H1 (cell line): Measurements from ENCODE around the gene PSMD12. TPM values are rescaled to one million over a fixed set of nuclear protein-coding genes. Genes with fewer than 3 reads are reported as not detected.

Experiments used
- CTCF ChIA-PET: fragments of 300-600 bp; sonication (Branson Sonifier 250); formaldehyde crosslinking; loops from one replicate; lab custom pipeline; 2021; ENCODE audit not compliant: partially characterized antibody; lab: Charles Lee
- POLR2A ChIA-PET: fragments of 300-600 bp; sonication (Branson Sonifier 250); formaldehyde crosslinking; loops from one replicate; lab custom pipeline; 2021; ENCODE audit warnings: inconsistent platforms; ENCODE audit not compliant: partially characterized antibody; lab: Charles Lee
- DNase-seq, 2 experiments: peaks; one replicate each; pipeline versions ENCODE4 v3.0.0 to v3.0.0-alpha.2; 2010 to 2022; ENCODE audit warnings: low spot score in 2 of 2, low read depth in 1 of 2, mixed read lengths in 1 of 2
- FAIRE-seq: peaks from 2 replicates; lab custom pipeline; 2011; peaks lifted over from hg19 to GRCh38; lab: Jason Lieb, UNC
- H2AFZ ChIP-seq: 2 replicates; pipeline ENCODE4 v1.8.1; 2012; ENCODE audit warnings: low read length, inconsistent platforms
- H2AK5ac ChIP-seq: 2 replicates; pipeline ENCODE4 v1.6.1; 2013; ENCODE audit warnings: low read depth, low read length
- H2BK120ac ChIP-seq: replicated peaks from 2 replicates; pipeline ENCODE3; 2013; ENCODE audit warnings: low read depth, low read length, inconsistent platforms
- H2BK12ac ChIP-seq: 2 replicates; pipeline ENCODE4 v1.6.1; 2013; ENCODE audit warnings: low read depth, low read length
- H2BK15ac ChIP-seq: 2 replicates; pipeline ENCODE4 v1.6.1; 2013; ENCODE audit warnings: low read length
- H2BK20ac ChIP-seq: 2 replicates; pipeline ENCODE4 v1.6.1; 2013; ENCODE audit warnings: low read length
- H2BK5ac ChIP-seq: 2 replicates; pipeline ENCODE4 v1.6.1; 2013; ENCODE audit warnings: low read depth, low read length
- H3K14ac ChIP-seq: 2 replicates; pipeline ENCODE4 v1.6.1; 2013; ENCODE audit warnings: inconsistent platforms; ENCODE audit not compliant: insufficient read length
- H3K18ac ChIP-seq: 2 replicates; pipeline ENCODE4 v1.6.1; 2013; ENCODE audit warnings: low read length; ENCODE audit errors: extremely low read depth
- H3K23ac ChIP-seq: 2 replicates; pipeline ENCODE4 v1.6.1; 2013; ENCODE audit warnings: inconsistent platforms; ENCODE audit not compliant: insufficient read length
- H3K23me2 ChIP-seq: 2 replicates; pipeline ENCODE4 v1.6.1; 2013; ENCODE audit warnings: low read depth, low read length
- H3K27ac ChIP-seq: 2 replicates; pipeline ENCODE4 v1.6.1; 2011; ENCODE audit warnings: low read depth, low read length, inconsistent platforms
- H3K27me3 ChIP-seq, 4 experiments: replicated peaks in 1 of 4; 1 replicate in 1 of 4; 2 replicates in 3 of 4; pipeline versions ENCODE4 v1.6.1 to v1.8.1; 2011 to 2013; ENCODE audit warnings: low read length in 3 of 4, mild to moderate bottlenecking in 3 of 4, inconsistent platforms in 2 of 4, mixed read lengths in 2 of 4, moderate library complexity in 1 of 4; ENCODE audit not compliant: control insufficient read depth in 3 of 4, insufficient read depth in 3 of 4; ENCODE audit errors: extremely low read depth in 1 of 4
- H3K36me3 ChIP-seq, 4 experiments: 2 replicates each; pipeline versions ENCODE4 v1.6.1 to v1.8.1; 2011 to 2013; ENCODE audit warnings: mild to moderate bottlenecking in 4 of 4, low read length in 3 of 4, moderate library complexity in 2 of 4, control low read depth in 1 of 4, inconsistent platforms in 1 of 4; ENCODE audit not compliant: insufficient read depth in 4 of 4, control insufficient read depth in 2 of 4
- H3K4ac ChIP-seq: replicated peaks from 2 replicates; pipeline ENCODE3; 2013; ENCODE audit warnings: low read length, low read depth, mixed read lengths, inconsistent platforms; ENCODE audit not compliant: insufficient read length
- H3K4me1 ChIP-seq, 4 experiments: replicated peaks in 1 of 4; 1 replicate in 1 of 4; 2 replicates in 3 of 4; pipeline versions ENCODE4 v1.6.1 to v1.8.1; 2011 to 2013; ENCODE audit warnings: low read length in 3 of 4, inconsistent platforms in 2 of 4, mixed read lengths in 1 of 4; ENCODE audit not compliant: insufficient read depth in 4 of 4, control insufficient read depth in 3 of 4
- H3K4me2 ChIP-seq, 2 experiments: 2 replicates each; pipeline versions ENCODE4 v1.6.1 to v1.8.1; 2011 to 2013; ENCODE audit warnings: low read depth in 2 of 2, low read length in 2 of 2, control low read depth in 1 of 2, inconsistent platforms in 1 of 2, mild to moderate bottlenecking in 1 of 2; ENCODE audit not compliant: insufficient read depth in 1 of 2
- H3K4me3 ChIP-seq, 4 experiments: fragments of 200-600, 300-600 bp in 1 of 4; sonication (generic), shearing (Covaris generic), sonication (Bioruptor Twin) in 1 of 4; 2 replicates each; pipeline versions ENCODE4 v1.5.1 to v1.8.1; 2011 to 2016; ENCODE audit warnings: low read length in 4 of 4, low read depth in 3 of 4, control low read depth in 2 of 4, inconsistent platforms in 2 of 4, mild to moderate bottlenecking in 2 of 4, mixed read lengths in 1 of 4, moderate library complexity in 1 of 4; ENCODE audit not compliant: insufficient read depth in 2 of 4; ENCODE audit errors: extremely low read depth in 1 of 4
- H3K56ac ChIP-seq: replicated peaks from 2 replicates; pipeline ENCODE3; 2013; ENCODE audit warnings: low read depth, mild to moderate bottlenecking, mixed read lengths, low read length, inconsistent platforms; ENCODE audit not compliant: insufficient read length
- H3K79me1 ChIP-seq: 2 replicates; pipeline ENCODE4 v1.6.1; 2013; ENCODE audit warnings: low read depth, low read length, control low read depth
- H3K79me2 ChIP-seq, 2 experiments: 2 replicates each; pipeline versions ENCODE4 v1.6.1 to v1.8.1; 2012 to 2013; ENCODE audit warnings: low read length in 2 of 2, mild to moderate bottlenecking in 2 of 2, inconsistent platforms in 1 of 2; ENCODE audit not compliant: insufficient read depth in 2 of 2, control insufficient read depth in 1 of 2
- H3K9ac ChIP-seq, 4 experiments: replicated peaks in 1 of 4; 1 replicate in 1 of 4; 2 replicates in 3 of 4; pipeline versions ENCODE4 v1.6.1 to v1.8.1; 2011 to 2013; ENCODE audit warnings: low read depth in 3 of 4, low read length in 3 of 4, control low read depth in 2 of 4, mild to moderate bottlenecking in 2 of 4, moderate library complexity in 2 of 4, inconsistent platforms in 1 of 4; ENCODE audit errors: extremely low read depth in 1 of 4
- H3K9me3 ChIP-seq, 2 experiments: 2 replicates each; pipeline versions ENCODE4 v1.6.1 to v1.8.1; 2012 to 2013; ENCODE audit warnings: mild to moderate bottlenecking in 2 of 2, moderate library complexity in 2 of 2, control low read depth in 1 of 2, inconsistent platforms in 1 of 2, low read depth in 1 of 2, low read length in 1 of 2, mixed read lengths in 1 of 2; ENCODE audit not compliant: insufficient read depth in 2 of 2
- H4K20me1 ChIP-seq, 2 experiments: replicated peaks in 1 of 2; 2 replicates each; pipeline versions ENCODE3 to v1.8.1; 2011 to 2013; ENCODE audit warnings: inconsistent platforms in 2 of 2, low read length in 2 of 2, mild to moderate bottlenecking in 1 of 2; ENCODE audit not compliant: insufficient read depth in 2 of 2, control insufficient read depth in 1 of 2
- H4K5ac ChIP-seq: 2 replicates; pipeline ENCODE4 v1.6.1; 2013; ENCODE audit warnings: low read length, low read depth, mixed read lengths, inconsistent platforms; ENCODE audit not compliant: insufficient read length
- H4K8ac ChIP-seq: 2 replicates; pipeline ENCODE4 v1.8.0; 2013; ENCODE audit warnings: mild to moderate bottlenecking, moderate library complexity, low read length, inconsistent platforms; ENCODE audit not compliant: insufficient read depth; ENCODE audit errors: extremely low read depth
- H4K91ac ChIP-seq: replicated peaks from 2 replicates; pipeline ENCODE3; 2013; ENCODE audit warnings: low read length, mixed read lengths, inconsistent platforms; ENCODE audit not compliant: insufficient read length
- ASH2L ChIP-seq: fragments of 200-600, 300-600 bp; sonication (generic); IDR thresholded peaks from one replicate; pipeline ENCODE4 v1.7.1; 2017; ENCODE audit warnings: low read length
- BRCA1 ChIP-seq: IDR thresholded peaks from 2 replicates; pipeline ENCODE4 v1.6.1; 2012; ENCODE audit warnings: low read depth, low read length, improper control_type of control experiment
- CBX5 ChIP-seq: fragments of 300-800, 300-1000 bp; sonication (generic); IDR thresholded peaks from 2 replicates; pipeline ENCODE4 v1.7.1; 2016; ENCODE audit warnings: antibody characterized with exemption, low read length, low read depth
- CEBPB ChIP-seq: IDR thresholded peaks from 2 replicates; pipeline ENCODE4 v1.6.1; 2012; ENCODE audit warnings: low read depth, low read length
- CREB1 ChIP-seq: IDR thresholded peaks from 2 replicates; pipeline ENCODE4 v1.6.1; 2012; ENCODE audit warnings: inconsistent platforms
- EP300 ChIP-seq, 2 experiments: IDR thresholded peaks; 1 replicate in 1 of 2; 2 replicates in 1 of 2; pipeline ENCODE4 v1.6.1; 2011 to 2012; ENCODE audit warnings: low read depth in 2 of 2, low read length in 2 of 2, mild to moderate bottlenecking in 2 of 2, borderline replicate concordance in 1 of 2, inconsistent platforms in 1 of 2, moderate library complexity in 1 of 2
- EZH2 ChIP-seq: fragments of 200-600 bp; sonication (generic); IDR thresholded peaks from 2 replicates; pipeline ENCODE4 v1.7.1; 2012; ENCODE audit warnings: low read depth, mild to moderate bottlenecking, moderate library complexity, low read length, inconsistent platforms; ENCODE audit not compliant: severe bottlenecking
- FOSL1 ChIP-seq: IDR thresholded peaks from 2 replicates; pipeline ENCODE4 v1.6.1; 2011; ENCODE audit warnings: mild to moderate bottlenecking, low read depth, low read length, moderate library complexity; ENCODE audit not compliant: insufficient read depth
- GTF2F1 ChIP-seq: IDR thresholded peaks from 2 replicates; pipeline ENCODE4 v1.6.1; 2012; ENCODE audit warnings: low read depth, low read length, improper control_type of control experiment, borderline replicate concordance
- PHF8 ChIP-seq: fragments of 200-600 bp; sonication (generic); conservative IDR thresholded peaks from 2 replicates; pipeline ENCODE4 v1.7.1; 2012; ENCODE audit warnings: low read depth, mild to moderate bottlenecking, inconsistent platforms, low read length, moderate library complexity
- RNF2 ChIP-seq: fragments of 200-900, 300-1000 bp; sonication (generic); IDR thresholded peaks from 2 replicates; pipeline ENCODE4 v1.7.1; 2016; ENCODE audit warnings: borderline replicate concordance, low read depth, mild to moderate bottlenecking, antibody characterized with exemption, low read length; ENCODE audit not compliant: poor library complexity, severe bottlenecking; ENCODE audit errors: missing control alignments
- RXRA ChIP-seq: IDR thresholded peaks from 2 replicates; pipeline ENCODE4 v1.6.1; 2011; ENCODE audit warnings: low read depth, mild to moderate bottlenecking, low read length, moderate library complexity; ENCODE audit not compliant: insufficient read depth
- SIN3A ChIP-seq, 2 experiments: IDR thresholded peaks in 1 of 2; conservative IDR thresholded peaks in 1 of 2; 2 replicates each; pipeline ENCODE4 v1.6.1; 2011 to 2012; ENCODE audit warnings: low read length in 2 of 2, improper control_type of control experiment in 1 of 2, low read depth in 1 of 2, mild to moderate bottlenecking in 1 of 2
- TAF7 ChIP-seq: optimal IDR thresholded peaks from 2 replicates; pipeline ENCODE3; 2011; ENCODE audit warnings: low read depth, mild to moderate bottlenecking, inconsistent platforms, low read length, moderate library complexity, borderline replicate concordance
- WGBS, 2 experiments: shearing (Covaris generic) in 1 of 2; methylation state at CpG; one replicate each; pipeline versions ENCODE4 v1.1.6 to v1.1.7; 2013 to 2015; ENCODE audit warnings: low lambda C conversion rate in 2 of 2, mixed read lengths in 2 of 2, inconsistent platforms in 1 of 2, low coverage in 1 of 2, missing lambda C conversion rate in 1 of 2; ENCODE audit not compliant: insufficient replicate concordance in 2 of 2, insufficient coverage in 1 of 2, insufficient read length in 1 of 2; ENCODE audit errors: extremely low coverage in 1 of 2, missing lambda C conversion rate in 1 of 2; 5-methylcytosine and 5-hydroxymethylcytosine counted together
- polyA plus RNA-seq, 7 experiments: library from polyadenylated mRNA; depleted of rRNA in 3 of 7; stranded (reverse) in 5 of 7; unstranded in 2 of 7; fragments of >200 nt in 5 of 7; fragments of 200-250 nt in 2 of 7; gene quantifications; 1 replicate in 5 of 7; 2 replicates in 1 of 7; 4 replicates in 1 of 7; pipeline versions ENCODE4 v1.2.1 to v1.2.3, GENCODE V29; 2011 to 2013; ENCODE audit warnings: missing spikeins in 2 of 7, mixed read lengths in 2 of 7
- total RNA-seq: library from RNA; stranded (reverse); fragmentation: NEBNext Ultra II Directional; extraction: Animal tissue kit (Norgen Biotek cat#: 25700); gene quantifications from 2 replicates; pipeline ENCODE4 v1.2.1, GENCODE V29; 2021

The PSMD12 gene
- total and polyA plus RNA-seq, 2 of the 8 experiments (the other 6 are each of a cell fraction or from before 2014, with no cell fraction given): 14.0 to 82.4 TPM

DNA sequence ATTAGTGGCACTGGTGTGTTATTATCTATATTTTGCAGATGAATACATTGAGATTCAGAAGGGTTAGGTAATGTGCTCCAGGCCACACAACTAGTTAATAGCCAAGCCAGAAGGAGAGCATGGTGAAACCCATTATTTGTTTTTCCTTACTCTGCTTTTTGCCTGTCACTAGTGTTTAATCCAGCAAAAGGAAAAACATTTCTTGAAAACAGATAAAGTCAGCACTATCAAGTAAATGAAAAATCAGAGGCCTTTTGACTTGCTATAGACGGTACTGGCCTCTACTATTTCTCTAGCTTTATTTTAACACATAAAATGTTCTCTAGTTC is 15.5 kb upstream of the PSMD12 start:
- Histone ChIP-seq H3K27ac (no peak overlapping the region; the same call in 1 of the 2 replicates), H4K91ac (no peak overlapping the region), H2AK5ac (no peak overlapping the region), H3K4ac (no peak overlapping the region), H3K4me3 (no peak overlapping the region), H3K23ac (no peak overlapping the region), H4K8ac (no peak overlapping the region), H3K79me2 (peaks cover 3 to 75% of the 10 kb centered on the region in 2 experiments; a peak in 3 of 4 replicates), H2BK12ac (no peak overlapping the region), H2BK120ac (no peak overlapping the region), H4K20me1 (no peaks in the 10 kb centered on the region), H3K14ac (no peak overlapping the region), H3K79me1 (peaks cover 3% of the 10 kb centered on the region), H2BK15ac (no peak overlapping the region), H3K27me3 (no peaks in the 10 kb centered on the region), H2AFZ (no peak overlapping the region), H3K4me2 (no peak overlapping the region), H2BK5ac (no peak overlapping the region), H3K9me3 (peaks cover 0 to 4% of the 10 kb centered on the region in 2 experiments; a peak in 1 of 4 replicates), H2BK20ac (no peak overlapping the region), H3K36me3 (peaks cover 0 to 3% (median 0%) of the 10 kb centered on the region in 4 experiments; a peak in 1 of 8 replicates), H3K23me2 (peaks cover 9% of the 10 kb centered on the region; the same call in 1 of the 2 replicates), H4K5ac (no peak overlapping the region), H3K9ac (no peak overlapping the region), H3K18ac (no peak overlapping the region), H3K4me1 (peaks cover 0 to 5% (median under 1%) of the 10 kb centered on the region in 4 experiments; a peak in 2 of 7 replicates), H3K56ac (no peak overlapping the region)
- 95% methylated on average over 1 of the region's 1 CpG; no CpG with 5 or more reads in 1 of the 2 experiments for WGBS, 2 experiments
- FAIRE-seq (no peak), DNase-seq (no peak)
- ChIA-PET POLR2A (no interaction called here), CTCF (interaction anchor here (0.6 to 0.9 kb wide), 2 partner anchors 114 to 221 kb away, joined by 3 read pairs; no protein-coding TSS in a partner anchor)
- TF ChIP-seq FOSL1: no peak
- TF ChIP-seq RNF2: no peak
- no peak for TF ChIP-seq SIN3A (conservative IDR thresholded peaks at IDR 0.05 in 1 of 2, IDR thresholded peaks at IDR 0.05 in 1 of 2; ENCODE audit: low read depth in 1 of 2, low read length in 2 of 2)
- TF ChIP-seq GTF2F1: no peak
- no peak for TF ChIP-seq TAF7
- TF ChIP-seq RXRA: no peak
- no peak for TF ChIP-seq CBX5
- no peak for TF ChIP-seq CREB1
- no peak for TF ChIP-seq EZH2
- no peak for TF ChIP-seq CEBPB
- no peak for TF ChIP-seq BRCA1
- TF ChIP-seq PHF8: no peak
- no peak for TF ChIP-seq EP300 (IDR thresholded peaks at IDR 0.05; ENCODE audit: borderline replicate concordance in 1 of 2, low read depth in 2 of 2, low read length in 2 of 2)
- no peak for TF ChIP-seq ASH2L
